Adrenal gland (tissue), 12 donors: ENCODE data around the gene HYOU1. TPM values are rescaled to one million over a fixed set of nuclear protein-coding genes. Genes with fewer than 3 reads are reported as not detected.

Experiments
- DNase-seq, 7 donors: peaks; one replicate each; pipeline ENCODE4 v3.0.0-alpha.2; 2019 to 2020
- H3K27ac ChIP-seq, 5 donors: fragments of 200-600 bp; sonication (generic) in 4 of 5; 1 replicate in 3 of 5; 2 replicates in 2 of 5; pipeline versions ENCODE4 v1.5.1 to v1.8.0; 2016 to 2020; ENCODE audit warnings: mild to moderate bottlenecking in 1 of 5
- H3K27me3 ChIP-seq: fragments of 200-600 bp; 2 replicates; pipeline ENCODE4 v1.8.0; 2021
- H3K36me3 ChIP-seq, 2 donors: fragments of 200-600 bp; replicated peaks in 1 of 2; 1 replicate in 1 of 2; 2 replicates in 1 of 2; pipeline versions ENCODE4 v1.5.1 to v1.8.0; 2018 to 2022
- H3K4me1 ChIP-seq, 2 donors: fragments of 200-600 bp; replicated peaks in 1 of 2; 1 replicate in 1 of 2; 2 replicates in 1 of 2; pipeline versions ENCODE4 v1.5.1 to v1.8.0; 2018 to 2021
- H3K4me3 ChIP-seq, 4 donors: fragments of 200-600 bp; sonication (generic) in 3 of 4; one replicate each; pipeline ENCODE4 v1.5.1; 2016 to 2018
- H3K9me3 ChIP-seq, 3 donors: fragments of 200-600 bp; sonication (generic) in 1 of 3; replicated peaks in 1 of 3; 1 replicate in 2 of 3; 2 replicates in 1 of 3; pipeline versions ENCODE4 v1.5.1 to v1.8.0; 2016 to 2021
- POLR2A ChIP-seq, 2 donors: fragments of 450-650 bp; IDR thresholded peaks; one replicate each; pipeline ENCODE4 v1.6.1; 2017; ENCODE audit warnings: antibody characterized with exemption in 2 of 2, mild to moderate bottlenecking in 2 of 2, moderate library complexity in 1 of 2
- WGBS, 4 donors: extraction: QIAGEN DNeasy Blood & Tissue Kit in 2 of 4; methylation state at CpG; one replicate each; pipeline versions ENCODE4 v1.1.5 to v1.1.7; 2013 to 2017; 5-methylcytosine and 5-hydroxymethylcytosine counted together
- intact Hi-C, 2 donors: fragments of 100-400 bp; cut with DNase I; formaldehyde crosslinking; loops; one replicate each; pipeline versions ENCODE4 v1.14.1 to v1.15.0; 2022 to 2023
- polyA plus RNA-seq, 3 donors: library from polyadenylated mRNA; stranded (reverse); fragments of 200-250 nt in 2 of 3; fragments of 350-450 nt in 1 of 3; fragmentation: Illumina TruSeq in 1 of 3; extraction: RNeasy Lipid Tissue Mini Kit (QIAGEN cat#74804) in 1 of 3; gene quantifications; one replicate each; pipeline ENCODE4 v1.2.3, GENCODE V29; 2013 to 2014
- total RNA-seq, 9 donors: library from RNA; depleted of rRNA in 4 of 9; stranded (reverse); fragments of >200 nt in 4 of 9; fragments of 120-200 nt in 1 of 9; fragmentation: NEBNext Ultra II Directional in 1 of 9; extraction: Animal tissue kit (Norgen Biotek cat#: 25700) in 1 of 9; gene quantifications; one replicate each; pipeline versions ENCODE4 v1.1.0 to v1.2.4, GENCODE V29; 2013 to 2023
- TF ChIP-seq, protein P1 (sequence below), 6 experiments: fragments of 450-650 bp in 4 of 6; fragments of 200-600 bp in 2 of 6; sonication (generic) in 1 of 6; IDR thresholded peaks; 1 replicate in 5 of 6; 2 replicates in 1 of 6; pipeline versions ENCODE4 v1.5.1 to v1.8.0; 2016 to 2021; ENCODE audit warnings: antibody characterized with exemption in 6 of 6, mild to moderate bottlenecking in 2 of 6, moderate library complexity in 1 of 6
- donor health status: healthy with polysubstance abuse.
- donor health status: Bipolar disorder and iron deficiency.
- donor health status: DM: yes; HTN: yes; CAD: no.
- donor health status: DM: no; HTN: no; CAD: no.
- donor health status: DM: no; HTN: no; CAD: no.
- donor health status: DM: yes; HTN: yes; CAD: no.

HYOU1 gene
- total and polyA plus RNA-seq, 12 donors, result 43.5 to 301 (median 69.3) TPM

DNA sequence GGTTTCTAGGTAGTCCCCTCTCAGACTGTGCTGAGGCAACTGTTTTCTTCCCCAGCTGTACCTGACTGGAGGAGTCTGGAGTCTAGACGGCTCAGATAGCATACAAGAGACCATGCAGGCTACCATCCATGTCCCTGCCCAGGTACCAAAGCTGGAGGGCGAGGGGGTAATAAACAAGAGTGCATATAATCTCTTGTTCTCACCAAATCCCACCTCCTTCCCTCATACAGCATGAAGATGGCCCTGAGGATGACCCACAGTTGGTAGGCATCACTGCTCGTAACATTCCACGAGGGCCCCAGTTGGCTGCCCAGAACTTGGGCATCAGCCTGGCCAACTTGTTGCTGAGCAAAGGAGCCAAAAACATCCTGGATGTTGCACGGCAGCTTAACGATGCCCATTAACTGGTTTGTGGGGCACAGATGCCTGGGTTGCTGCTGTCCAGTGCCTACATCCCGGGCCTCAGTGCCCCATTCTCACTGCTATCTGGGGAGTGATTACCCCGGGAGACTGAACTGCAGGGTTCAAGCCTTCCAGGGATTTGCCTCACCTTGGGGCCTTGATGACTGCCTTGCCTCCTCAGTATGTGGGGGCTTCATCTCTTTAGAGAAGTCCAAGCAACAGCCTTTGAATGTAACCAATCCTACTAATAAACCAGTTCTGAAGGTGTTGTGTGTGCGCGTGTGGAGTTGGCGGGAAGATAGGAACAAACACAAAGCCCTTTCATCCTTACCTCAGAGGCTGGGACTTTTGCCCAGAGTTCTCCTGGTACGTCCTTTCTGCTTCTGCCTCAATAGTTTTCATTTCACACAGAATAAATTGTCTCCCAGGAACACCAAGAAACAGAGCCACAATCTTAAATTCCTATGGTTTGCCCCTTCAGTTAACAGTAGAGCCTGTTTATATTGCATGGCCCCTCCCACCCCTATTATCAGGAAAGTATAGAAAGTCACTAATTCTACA, 36.2 kb upstream of the HYOU1 start:
- peak in 1 of 7 donors; percentile 23 for DNase-seq
- Histone ChIP-seq H3K27ac (peak overlapping the region; percentile 6 to 96 (median 94)), H3K27me3 (no peaks in the 10 kb centered on the region), H3K4me3 (peak overlapping the region in 2 of 4 donors; percentile 73 to 97), H3K36me3 (peaks cover 0 to 26% of the 10 kb centered on the region in 2 donors), H3K4me1 (peaks cover 8 to 18% of the 10 kb centered on the region in 2 donors), H3K9me3 (no peaks in the 10 kb centered on the region)
- WGBS, 4 donors, result 50 to 67% (median 61%) methylated on average over 8 to 12 of the region's 12 CpGs
- intact Hi-C loops, result no loop called here
- TF ChIP-seq, protein P1, sequence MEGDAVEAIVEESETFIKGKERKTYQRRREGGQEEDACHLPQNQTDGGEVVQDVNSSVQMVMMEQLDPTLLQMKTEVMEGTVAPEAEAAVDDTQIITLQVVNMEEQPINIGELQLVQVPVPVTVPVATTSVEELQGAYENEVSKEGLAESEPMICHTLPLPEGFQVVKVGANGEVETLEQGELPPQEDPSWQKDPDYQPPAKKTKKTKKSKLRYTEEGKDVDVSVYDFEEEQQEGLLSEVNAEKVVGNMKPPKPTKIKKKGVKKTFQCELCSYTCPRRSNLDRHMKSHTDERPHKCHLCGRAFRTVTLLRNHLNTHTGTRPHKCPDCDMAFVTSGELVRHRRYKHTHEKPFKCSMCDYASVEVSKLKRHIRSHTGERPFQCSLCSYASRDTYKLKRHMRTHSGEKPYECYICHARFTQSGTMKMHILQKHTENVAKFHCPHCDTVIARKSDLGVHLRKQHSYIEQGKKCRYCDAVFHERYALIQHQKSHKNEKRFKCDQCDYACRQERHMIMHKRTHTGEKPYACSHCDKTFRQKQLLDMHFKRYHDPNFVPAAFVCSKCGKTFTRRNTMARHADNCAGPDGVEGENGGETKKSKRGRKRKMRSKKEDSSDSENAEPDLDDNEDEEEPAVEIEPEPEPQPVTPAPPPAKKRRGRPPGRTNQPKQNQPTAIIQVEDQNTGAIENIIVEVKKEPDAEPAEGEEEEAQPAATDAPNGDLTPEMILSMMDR (IDR thresholded peaks at IDR 0.05), result no peak
- no peak for TF ChIP-seq POLR2A (IDR thresholded peaks at IDR 0.05)

DNA sequence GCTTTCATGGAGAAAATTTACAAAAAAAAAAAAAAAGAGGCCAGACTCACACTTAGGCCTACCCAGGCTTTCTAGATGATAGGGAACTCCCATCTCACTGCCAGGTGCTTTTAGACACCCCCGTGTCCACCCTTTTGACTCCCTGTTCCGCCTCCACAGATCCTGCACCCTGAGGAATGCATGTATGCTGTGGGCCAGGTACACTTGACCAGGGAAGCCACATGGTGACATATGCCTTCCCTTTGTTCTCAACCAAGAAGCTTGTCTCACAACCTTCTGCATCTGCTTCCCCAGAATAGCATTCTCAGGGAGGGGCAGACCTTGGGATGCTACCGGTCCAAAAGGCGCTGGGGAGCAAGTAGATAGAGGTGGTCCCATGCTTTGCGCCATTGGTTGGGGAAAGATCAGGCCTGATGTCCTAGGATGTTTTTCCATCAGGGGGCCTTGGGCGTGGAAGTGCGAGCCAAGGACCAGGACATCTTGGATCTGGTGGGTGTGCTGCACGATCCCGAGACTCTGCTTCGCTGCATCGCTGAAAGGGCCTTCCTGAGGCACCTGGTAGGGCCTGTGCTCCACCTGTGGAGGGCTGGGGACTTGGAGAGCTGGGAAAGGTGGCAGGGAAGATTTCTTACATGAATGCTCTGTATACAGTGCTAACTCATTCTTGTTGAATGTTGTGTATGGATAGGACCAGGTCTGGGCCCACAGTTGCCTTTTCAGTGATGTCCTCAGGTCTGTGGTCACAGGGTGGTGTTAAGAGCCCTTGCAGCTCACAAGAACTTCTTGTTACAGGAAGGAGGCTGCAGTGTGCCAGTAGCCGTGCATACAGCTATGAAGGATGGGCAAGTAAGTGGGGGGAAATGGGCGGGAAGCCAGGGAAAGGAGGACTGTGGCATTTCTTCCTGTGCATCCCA, 35.2 kb upstream of the HYOU1 start:
- no peak for TF ChIP-seq POLR2A (IDR thresholded peaks at IDR 0.05)
- TF ChIP-seq, protein P1 (IDR thresholded peaks at IDR 0.05), result no peak
- 85 to 93% (median 88%) methylated on average over 12 to 13 of the region's 13 CpGs for WGBS, 4 donors
- no peaks in the 10 kb centered on the region for H3K27me3 ChIP-seq
- peak overlapping the region in 1 of 5 donors; percentile 43 for H3K27ac ChIP-seq
- peaks cover 8 to 18% of the 10 kb centered on the region in 2 donors for H3K4me1 ChIP-seq
- H3K4me3 ChIP-seq, result no peak overlapping the region
- H3K9me3 ChIP-seq, result no peaks in the 10 kb centered on the region
- H3K36me3 ChIP-seq, result peaks cover 0 to 17% of the 10 kb centered on the region in 2 donors
- intact Hi-C loops, result no loop called here
- DNase-seq, result no peak

DNA sequence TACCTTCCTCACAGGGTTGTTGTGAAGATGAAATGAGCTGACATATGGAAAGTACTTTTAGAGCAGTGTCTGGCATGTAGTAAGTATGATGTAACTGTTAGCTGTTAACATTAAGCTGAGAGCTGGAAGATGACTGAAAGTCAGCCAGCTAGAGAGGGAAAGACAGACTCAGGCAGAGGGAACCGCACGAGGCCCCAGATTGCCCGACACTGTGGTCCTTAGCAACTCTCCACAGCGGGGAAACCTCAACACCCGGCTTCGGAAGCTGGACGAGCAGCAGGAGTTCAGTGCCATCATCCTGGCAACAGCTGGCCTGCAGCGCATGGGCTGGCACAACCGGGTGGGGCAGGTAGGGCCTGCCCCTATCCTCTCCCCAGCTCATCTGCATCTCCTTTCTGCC, 34.2 kb upstream of the HYOU1 start:
- WGBS, 4 donors, result 83 to 89% (median 86%) methylated on average over 9 of the region's 9 CpGs
- Histone ChIP-seq H3K27me3 (no peaks in the 10 kb centered on the region), H3K4me3 (no peak overlapping the region), H3K36me3 (peaks cover 0 to 9% of the 10 kb centered on the region in 2 donors), H3K9me3 (no peaks in the 10 kb centered on the region), H3K27ac (no peak overlapping the region), H3K4me1 (peaks cover 8 to 20% of the 10 kb centered on the region in 2 donors)
- TF ChIP-seq, protein P1 (IDR thresholded peaks at IDR 0.05), result no peak
- TF ChIP-seq POLR2A (IDR thresholded peaks at IDR 0.05), result no peak
- intact Hi-C loops, result no loop called here
- DNase-seq, result no peak

DNA sequence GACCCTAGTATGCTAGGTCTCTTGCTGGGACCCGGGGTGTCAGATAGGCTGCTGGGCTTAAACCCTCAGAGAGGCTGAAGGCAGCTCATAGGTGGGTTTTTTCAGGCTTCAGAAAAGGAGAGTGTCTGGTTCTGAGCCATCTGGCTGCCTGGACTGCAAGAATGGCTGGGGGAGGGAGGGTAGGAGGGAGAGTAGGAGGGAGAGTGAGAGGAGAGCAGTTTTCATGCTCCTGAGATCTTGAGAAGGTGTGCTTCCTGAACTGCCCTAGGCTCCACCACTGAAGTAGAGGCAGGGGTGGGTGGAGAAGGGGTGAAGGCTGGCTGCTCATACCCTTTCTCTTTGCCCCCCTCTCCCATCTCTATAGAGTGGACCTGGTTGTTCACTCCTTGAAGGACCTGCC, 32.3 kb upstream of the HYOU1 start:
- no peak overlapping the region for H3K27ac ChIP-seq
- WGBS, 4 donors, result 73 to 96% (median 92%) methylated on average over 1 of the region's 1 CpG
- intact Hi-C loops, result no loop called here
- H3K36me3 ChIP-seq, result peaks cover 0 to 9% of the 10 kb centered on the region in 2 donors
- H3K4me1 ChIP-seq, result peaks cover 14 to 26% of the 10 kb centered on the region in 2 donors
- H3K4me3 ChIP-seq, result no peak overlapping the region
- TF ChIP-seq POLR2A (IDR thresholded peaks at IDR 0.05), result no peak
- TF ChIP-seq, protein P1 (IDR thresholded peaks at IDR 0.05), result no peak
- DNase-seq, result no peak
- H3K27me3 ChIP-seq, result no peaks in the 10 kb centered on the region
- no peaks in the 10 kb centered on the region for H3K9me3 ChIP-seq
